HG02623 (cell line): Measurements from ENCODE around the gene BEND7.
"Not testable (repeated sequence)": the region's sequence is repeated elsewhere in the genome, so short reads cannot be mapped to it uniquely, and the experiment has no call there.

Experiments used
- ATAC-seq: cut with Tn5 transposase; IDR thresholded peaks from one replicate; pipeline ENCODE4 v1.9.1; 2021; ENCODE audit warnings: moderate library complexity; ENCODE audit not compliant: unreplicated experiment

BEND7 gene

GRCh38 chr10:13483951-13484350 lies 44.9 kb downstream of the BEND7 start:
- no peak for ATAC-seq

DNA sequence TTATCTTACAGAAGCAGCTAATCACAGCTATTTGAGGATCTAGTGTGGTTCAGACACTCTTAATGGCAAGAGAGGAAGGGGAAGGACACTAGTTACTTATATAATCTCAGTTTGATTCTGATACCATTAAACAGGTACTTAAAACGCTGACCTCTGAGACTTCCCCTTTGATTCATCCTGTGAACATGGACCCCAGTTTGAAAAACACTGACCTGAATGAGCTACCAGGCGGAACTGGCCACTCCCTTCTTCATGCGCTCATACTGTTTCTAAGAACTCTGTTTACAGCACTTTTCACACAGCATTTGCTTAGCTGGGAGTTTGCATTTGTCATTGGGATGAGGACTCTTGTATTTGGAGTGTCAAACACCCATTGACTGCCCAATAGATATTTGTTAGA lies 45.7 kb downstream of the BEND7 start:
- no peak for ATAC-seq

GRCh38 chr10:13481690-13482089 lies 47.1 kb downstream of the BEND7 start:
- no peak for ATAC-seq

DNA sequence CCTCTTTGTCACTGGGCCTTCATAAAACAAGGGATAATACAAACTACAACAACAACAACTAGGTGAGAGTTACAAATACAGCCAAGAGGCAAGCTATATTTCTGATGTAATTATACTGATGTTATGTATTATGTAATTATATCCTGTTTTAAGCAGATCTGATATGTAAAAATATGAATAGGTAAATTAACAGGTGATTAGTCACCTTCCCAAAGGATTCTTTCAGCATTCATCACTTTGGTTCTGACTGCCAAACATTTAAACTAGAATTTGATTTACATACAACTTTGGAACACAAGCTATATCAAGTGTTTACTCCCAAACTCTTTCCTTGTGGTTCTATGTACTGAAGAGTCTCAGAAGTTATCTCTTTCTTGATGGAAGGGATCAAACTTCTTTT lies 53.7 kb downstream of the BEND7 start:
- ATAC-seq, result no peak

GRCh38 chr10:13473986-13474385 lies 54.8 kb downstream of the BEND7 start:
- ATAC-seq, result no peak

DNA sequence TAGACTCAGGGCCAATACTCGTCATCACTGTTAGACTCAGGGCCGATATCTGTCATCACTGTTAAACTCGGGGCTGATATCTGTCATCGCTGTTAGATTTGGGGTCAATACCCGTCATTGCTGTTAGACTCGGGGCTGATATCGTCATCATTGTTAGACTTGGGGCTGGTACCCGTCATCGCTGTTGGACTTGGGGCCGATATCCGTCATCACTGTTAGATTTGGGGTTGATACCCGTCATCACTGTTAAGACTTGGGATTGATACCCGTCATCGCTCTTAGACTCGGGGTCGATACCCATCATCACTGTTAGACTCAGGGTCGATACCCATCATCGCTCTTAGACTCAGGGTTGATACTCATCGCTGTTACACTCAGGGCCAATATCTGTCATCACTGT lies 56.5 kb downstream of the BEND7 start:
- no peak for ATAC-seq

DNA sequence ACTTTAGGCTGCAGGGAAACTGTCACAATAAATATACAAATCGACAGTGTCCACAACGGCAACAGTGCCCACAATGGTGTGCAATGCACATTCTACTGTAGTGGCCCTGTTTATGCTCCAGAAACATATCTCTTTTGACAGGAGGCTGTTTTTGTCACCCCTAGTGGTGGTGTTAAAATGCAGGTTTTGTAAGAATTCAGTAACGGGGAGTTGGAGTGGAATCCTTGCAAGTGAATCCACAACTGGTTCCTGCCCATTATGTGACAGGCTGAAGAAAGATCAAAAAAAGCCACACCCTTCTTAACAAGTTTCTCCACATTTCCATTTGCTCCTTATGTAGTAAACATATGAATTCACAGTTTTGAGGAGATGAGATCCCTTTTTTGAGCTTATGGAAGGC lies 58.5 kb downstream of the BEND7 start:
- no peak for ATAC-seq

DNA sequence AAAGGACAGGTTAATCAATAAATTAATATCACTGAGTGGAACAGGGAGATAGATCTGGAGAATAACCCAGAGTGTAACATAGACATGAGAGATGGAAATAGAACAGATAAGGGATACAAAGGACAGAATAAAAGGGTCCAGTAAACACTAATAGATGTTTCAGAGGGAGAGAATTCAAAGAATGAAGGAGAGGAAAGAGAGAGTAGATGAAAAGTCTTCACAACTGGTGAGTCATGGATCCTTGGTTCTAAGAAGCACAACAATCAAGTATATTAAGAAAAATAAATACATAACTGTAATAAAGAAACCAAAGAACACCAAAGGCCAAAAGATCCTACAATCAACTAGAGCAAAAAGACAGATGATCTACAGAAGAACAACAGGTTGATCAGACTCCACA lies 66.3 kb downstream of the BEND7 start:
- ATAC-seq, result no peak

DNA sequence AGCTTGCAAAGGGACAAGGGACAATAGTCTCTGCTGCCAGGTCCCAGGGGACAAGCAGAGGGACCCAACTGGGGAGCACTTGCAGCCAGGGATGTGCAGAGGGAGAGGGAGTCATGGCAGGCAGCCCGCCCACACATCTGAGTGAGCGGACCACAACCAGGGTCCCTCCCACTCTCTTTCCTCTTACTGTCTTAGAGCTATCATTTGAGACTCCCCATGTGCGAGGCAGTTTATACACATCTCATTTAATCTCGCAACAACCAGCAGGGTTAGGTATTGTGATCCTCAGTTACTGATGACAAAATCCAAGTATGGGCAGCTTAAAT lies 70.2 kb downstream of the BEND7 start:
- no peak for ATAC-seq

DNA sequence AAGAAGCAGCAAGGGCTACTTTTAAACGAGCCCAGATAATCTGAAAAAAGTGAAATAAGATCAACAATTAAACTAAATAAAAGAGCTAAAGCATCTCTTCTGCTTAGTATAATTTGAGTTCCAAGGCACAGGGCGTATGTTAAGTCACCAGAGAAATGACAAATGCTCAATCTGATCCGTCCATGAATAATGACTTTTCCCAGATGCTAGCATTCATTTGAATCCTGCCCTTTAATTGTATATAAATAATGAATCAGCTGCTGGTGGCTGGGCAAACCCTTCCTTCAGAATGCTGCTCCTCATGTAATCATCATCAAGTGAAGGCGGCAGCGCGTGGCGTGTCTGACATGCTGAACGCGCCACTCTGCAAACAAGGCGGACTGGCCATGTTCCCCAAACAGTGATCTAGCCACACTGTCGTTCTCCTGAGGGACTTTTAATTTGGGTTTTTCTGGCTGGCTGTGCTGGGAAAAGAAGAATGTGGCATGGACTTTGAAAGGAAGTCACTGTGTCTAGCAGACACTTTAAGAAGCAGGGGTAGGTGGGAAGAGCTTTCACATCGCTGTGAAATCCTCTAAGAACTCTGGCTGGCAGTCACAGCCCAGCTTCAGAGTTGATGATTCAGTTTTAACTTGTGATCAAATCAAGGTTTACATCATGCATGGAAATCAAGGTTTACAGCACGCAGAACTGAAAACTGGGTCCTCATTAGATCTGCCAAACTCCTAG lies 70.7 kb downstream of the BEND7 start:
- ATAC-seq, result no peak

DNA sequence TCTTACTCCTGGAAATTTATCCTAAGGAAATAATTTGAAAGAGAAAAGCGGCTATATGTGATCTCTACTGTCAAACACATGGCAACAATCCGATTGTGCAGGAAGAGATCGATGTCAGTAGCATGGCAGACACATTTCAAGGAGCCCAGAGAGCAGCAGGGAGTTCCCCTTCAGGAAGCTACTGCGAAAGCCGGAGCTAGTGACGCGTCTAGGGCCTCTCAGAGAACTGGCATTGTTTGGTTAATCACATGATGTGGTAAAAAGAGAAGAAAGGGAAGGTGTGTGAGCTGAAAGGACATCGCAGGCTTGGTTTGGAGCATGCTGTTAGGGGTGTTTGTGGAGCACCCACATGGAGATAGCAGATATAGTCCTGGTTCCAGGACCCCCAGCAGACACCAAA lies 74.9 kb downstream of the BEND7 start:
- ATAC-seq, result no peak

DNA sequence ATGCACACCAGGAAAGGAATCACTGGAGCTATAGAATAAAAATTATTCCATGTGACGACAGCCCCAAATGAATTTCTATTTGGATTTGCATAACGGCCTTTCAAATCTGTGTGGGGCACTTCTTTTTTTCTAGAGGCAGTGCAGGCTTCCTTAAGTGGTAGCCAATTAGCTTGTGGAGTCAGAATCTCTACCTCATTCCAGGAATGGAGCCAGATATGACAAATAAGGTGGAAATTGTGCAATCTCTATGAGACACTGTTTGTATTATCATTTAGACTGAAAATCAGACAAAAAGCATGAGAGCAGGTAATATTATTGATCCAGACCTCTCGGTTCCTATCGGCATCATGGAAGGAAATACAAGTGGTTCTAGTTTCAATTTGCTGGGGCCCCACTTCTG lies 78.7 kb downstream of the BEND7 start:
- no peak for ATAC-seq

- no peak for ATAC-seq
Measured at GRCh38 chr10:13449296-13449695, 79.5 kb downstream of the BEND7 start.

- ATAC-seq, result no peak
Measured at GRCh38 chr10:13448216-13448615, 80.6 kb downstream of the BEND7 start.

GRCh38 chr10:13445656-13446400 lies 83.0 kb downstream of the BEND7 start:
- ATAC-seq, result no peak

- no peak for ATAC-seq
Measured at GRCh38 chr10:13441476-13441875, 87.3 kb downstream of the BEND7 start.

GRCh38 chr10:13440185-13441061 lies 88.4 kb downstream of the BEND7 start:
- ATAC-seq, result no peak

GRCh38 chr10:13439313-13440184 lies 89.3 kb downstream of the BEND7 start:
- no peak for ATAC-seq

DNA sequence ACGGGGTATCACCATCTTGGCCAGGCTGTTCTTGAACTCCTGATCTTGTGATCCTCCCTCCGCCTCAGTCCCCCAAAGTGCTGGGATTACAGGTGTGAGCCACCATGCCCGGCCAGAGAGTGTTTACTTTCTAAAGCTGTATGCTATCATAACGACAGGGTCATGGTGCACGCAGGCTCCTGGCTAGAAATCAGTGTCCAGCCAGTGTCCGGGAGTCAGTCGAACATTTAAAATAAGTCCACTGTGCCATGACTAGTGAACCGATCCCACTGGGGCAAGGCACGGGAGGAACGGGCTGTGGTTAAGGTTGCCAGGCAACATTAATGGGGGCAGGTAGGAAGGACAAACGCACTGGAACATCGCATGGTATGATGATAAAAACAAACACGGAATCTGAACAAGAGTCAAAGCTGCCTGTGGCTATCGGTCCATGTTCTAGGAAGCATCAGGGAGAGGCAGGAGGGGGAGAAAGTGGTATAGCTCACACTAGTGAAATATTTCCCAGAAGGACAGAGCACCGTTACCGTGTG lies 91.7 kb downstream of the BEND7 start:
- ATAC-seq, result no peak

GRCh38 chr10:13427943-13428342 lies 100.9 kb downstream of the BEND7 start:
- ATAC-seq, result not testable (repeated sequence)

DNA sequence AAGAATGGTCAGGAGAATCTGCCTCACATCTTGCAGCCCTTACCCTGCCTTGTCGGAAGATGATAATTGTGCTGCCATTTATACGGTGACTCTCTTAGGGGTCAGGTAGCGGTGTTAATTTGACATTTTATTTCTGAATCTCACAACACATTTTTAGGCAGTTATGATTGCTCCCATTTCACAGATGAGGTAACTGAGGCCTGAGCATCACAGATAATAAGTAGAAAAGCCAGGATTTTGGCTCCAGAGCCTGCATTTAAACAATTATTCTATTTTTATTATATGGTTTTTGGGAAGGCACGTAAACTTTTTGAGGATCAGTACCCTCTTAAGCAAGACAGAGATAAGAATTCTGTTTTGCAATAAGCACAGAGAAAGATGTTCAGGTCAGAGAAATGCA lies 103.4 kb downstream of the BEND7 start:
- no peak for ATAC-seq
